CD4-positive, alpha-beta T cell (primary cell): ENCODE measurements around the gene PIAS1. TPM values are rescaled to one million over a fixed set of nuclear protein-coding genes. Genes with fewer than 3 reads are reported as not detected.
A peak's percentile ranks its signal among the peaks of the same experiment; 100 is the strongest.

Source experiments
- ATAC-seq: fragments of 200-7000 bp; cut with Tn5 transposase; one replicate; pipeline ENCODE4 v1.10.0; 2022; ENCODE audit warnings: mild to moderate bottlenecking; ENCODE audit not compliant: poor library complexity
- CTCF ChIA-PET: fragments of 350-600 bp; sonication (Branson Sonifier 250); formaldehyde crosslinking; loops from one replicate; lab custom pipeline; 2021; ENCODE audit warnings: antibody characterized with exemption, inconsistent platforms; lab: Charles Lee
- POLR2A ChIA-PET: fragments of 350-600 bp; sonication (Branson Sonifier 250); formaldehyde crosslinking; loops from one replicate; lab custom pipeline; 2021; ENCODE audit warnings: antibody characterized with exemption, inconsistent platforms; lab: Charles Lee
- DNase-seq, 14 experiments: peaks; one replicate each; pipeline ENCODE4 v3.0.0-alpha.2; 2013 to 2020; ENCODE audit warnings: mixed read lengths in 2 of 14
- H3K27ac ChIP-seq, 2 donors: one replicate each; pipeline versions ENCODE4 v1.5.1 to v1.7.0; 2013; ENCODE audit warnings: low read length in 2 of 2, low read depth in 1 of 2, mild to moderate bottlenecking in 1 of 2
- H3K27me3 ChIP-seq, 2 experiments: 1 replicate in 1 of 2; 2 replicates in 1 of 2; pipeline versions ENCODE4 v1.6.1 to v1.7.0; 2013; ENCODE audit warnings: low read length in 2 of 2, control low read depth in 1 of 2, mild to moderate bottlenecking in 1 of 2, moderate library complexity in 1 of 2; ENCODE audit not compliant: insufficient read depth in 2 of 2, control insufficient read depth in 1 of 2
- H3K36me3 ChIP-seq: one replicate; pipeline ENCODE4 v1.6.1; 2013; ENCODE audit warnings: low read length, control low read depth; ENCODE audit not compliant: insufficient read depth
- H3K4me1 ChIP-seq: one replicate; pipeline ENCODE4 v1.6.1; 2013; ENCODE audit warnings: low read length, control low read depth; ENCODE audit not compliant: insufficient read depth
- H3K4me3 ChIP-seq: one replicate; pipeline ENCODE4 v1.5.1; 2013; ENCODE audit warnings: mild to moderate bottlenecking, low read length, moderate library complexity
- H3K9me3 ChIP-seq, 2 experiments: 1 replicate in 1 of 2; 2 replicates in 1 of 2; pipeline versions ENCODE4 v1.6.1 to v1.7.0; 2013; ENCODE audit warnings: low read length in 2 of 2, mild to moderate bottlenecking in 2 of 2, control low read depth in 1 of 2, moderate library complexity in 1 of 2; ENCODE audit not compliant: control insufficient read depth in 1 of 2, insufficient read depth in 1 of 2
- H3K27ac Mint-ChIP-seq: one replicate; pipeline ENCODE4 v1.8.0; 2020; ENCODE audit warnings: mixed read lengths
- H3K27me3 Mint-ChIP-seq: one replicate; pipeline ENCODE4 v1.8.0; 2021; ENCODE audit warnings: mixed read lengths
- H3K36me3 Mint-ChIP-seq: one replicate; pipeline ENCODE4 v1.8.0; 2021; ENCODE audit warnings: low read depth, mixed read lengths
- H3K4me1 Mint-ChIP-seq: one replicate; pipeline ENCODE4 v1.8.0; 2021; ENCODE audit warnings: low read depth, mixed read lengths
- H3K4me3 Mint-ChIP-seq: one replicate; pipeline ENCODE4 v1.8.0; 2020; ENCODE audit warnings: mild to moderate bottlenecking, mixed read lengths
- H3K9me3 Mint-ChIP-seq: one replicate; pipeline ENCODE4 v1.8.0; 2020; ENCODE audit warnings: mixed read lengths
- intact Hi-C, 2 experiments: fragments of 100-400 bp; cut with DNase I in 1 of 2; cut with micrococcal nuclease in 1 of 2; formaldehyde crosslinking; loops; one replicate each; pipeline versions ENCODE4 v1.15.1 to v1.9.0; 2023 to 2025; cut with DNase I, micrococcal nuclease
- total RNA-seq, 174 experiments: library from RNA in 2 of 174; stranded (reverse) in 2 of 174; gene quantifications; one replicate each; pipeline ENCODE4 v1.2.3 and lab custom pipeline; 2021 to 2026
- TF ChIP-seq, protein P1 (sequence below): fragments of 200-600 bp; IDR thresholded peaks from one replicate; pipeline ENCODE4 v1.8.0; 2022; ENCODE audit warnings: antibody characterized with exemption, mild to moderate bottlenecking

The PIAS1 gene
- total RNA-seq, 2 experiments from 2014 or later: 73.1 to 74.8 TPM

DNA sequence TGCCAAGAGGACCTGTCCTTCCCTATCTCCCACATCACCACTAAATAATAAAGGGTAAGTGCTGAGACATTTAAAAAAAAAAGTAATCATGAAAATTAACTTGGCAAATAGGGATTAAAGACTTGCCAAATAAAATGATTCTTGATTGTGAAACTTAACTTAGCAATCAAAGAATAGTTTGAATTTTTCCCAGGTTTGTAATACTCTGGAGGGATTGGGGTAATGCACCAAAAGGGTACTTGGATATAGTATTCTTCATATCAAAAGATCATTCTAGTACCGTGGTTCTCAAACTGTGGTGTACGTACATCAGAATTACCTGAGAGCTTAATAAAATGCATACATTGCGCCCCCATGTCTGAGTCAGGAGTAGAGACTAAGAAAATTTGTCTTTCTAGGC is 122.5 kb downstream of the PIAS1 start:
- no peaks in the 10 kb centered on the region for H3K9me3 ChIP-seq
- no peaks in the 10 kb centered on the region for H3K9me3 Mint-ChIP-seq
- intact Hi-C loops: no loop called here
- H3K27ac Mint-ChIP-seq: peak overlapping the region; percentile 34
- TF ChIP-seq, protein P1, sequence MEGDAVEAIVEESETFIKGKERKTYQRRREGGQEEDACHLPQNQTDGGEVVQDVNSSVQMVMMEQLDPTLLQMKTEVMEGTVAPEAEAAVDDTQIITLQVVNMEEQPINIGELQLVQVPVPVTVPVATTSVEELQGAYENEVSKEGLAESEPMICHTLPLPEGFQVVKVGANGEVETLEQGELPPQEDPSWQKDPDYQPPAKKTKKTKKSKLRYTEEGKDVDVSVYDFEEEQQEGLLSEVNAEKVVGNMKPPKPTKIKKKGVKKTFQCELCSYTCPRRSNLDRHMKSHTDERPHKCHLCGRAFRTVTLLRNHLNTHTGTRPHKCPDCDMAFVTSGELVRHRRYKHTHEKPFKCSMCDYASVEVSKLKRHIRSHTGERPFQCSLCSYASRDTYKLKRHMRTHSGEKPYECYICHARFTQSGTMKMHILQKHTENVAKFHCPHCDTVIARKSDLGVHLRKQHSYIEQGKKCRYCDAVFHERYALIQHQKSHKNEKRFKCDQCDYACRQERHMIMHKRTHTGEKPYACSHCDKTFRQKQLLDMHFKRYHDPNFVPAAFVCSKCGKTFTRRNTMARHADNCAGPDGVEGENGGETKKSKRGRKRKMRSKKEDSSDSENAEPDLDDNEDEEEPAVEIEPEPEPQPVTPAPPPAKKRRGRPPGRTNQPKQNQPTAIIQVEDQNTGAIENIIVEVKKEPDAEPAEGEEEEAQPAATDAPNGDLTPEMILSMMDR: no peak
- peaks cover 58% of the 10 kb centered on the region for H3K36me3 ChIP-seq
- DNase-seq (no peak), ATAC-seq (no peak)
- H3K36me3 Mint-ChIP-seq: peaks cover 96% of the 10 kb centered on the region
- no peaks in the 10 kb centered on the region for H3K27me3 ChIP-seq
- H3K4me3 ChIP-seq: no peak overlapping the region
- no peak overlapping the region for H3K27ac ChIP-seq
- ChIA-PET POLR2A (no interaction called here), CTCF (no interaction called here)
- no peaks in the 10 kb centered on the region for H3K27me3 Mint-ChIP-seq
- no peaks in the 10 kb centered on the region for H3K4me1 ChIP-seq
- H3K4me1 Mint-ChIP-seq: no peaks in the 10 kb centered on the region
- H3K4me3 Mint-ChIP-seq: no peak overlapping the region

GRCh38 chr15:68177742-68178141 is 123.6 kb downstream of the PIAS1 start:
- H3K9me3 Mint-ChIP-seq: no peaks in the 10 kb centered on the region
- CTCF ChIA-PET: no interaction called here
- H3K4me3 Mint-ChIP-seq: no peak overlapping the region
- ATAC-seq: no peak
- H3K27me3 ChIP-seq: no peaks in the 10 kb centered on the region
- H3K36me3 ChIP-seq: peaks cover 61% of the 10 kb centered on the region
- intact Hi-C loops: no loop called here
- H3K36me3 Mint-ChIP-seq: peaks cover 94% of the 10 kb centered on the region
- no peak overlapping the region for H3K27ac ChIP-seq
- no peaks in the 10 kb centered on the region for H3K4me1 ChIP-seq
- peak overlapping the region; percentile 20 for H3K27ac Mint-ChIP-seq
- no peak for DNase-seq
- H3K4me1 Mint-ChIP-seq: no peaks in the 10 kb centered on the region
- no peaks in the 10 kb centered on the region for H3K27me3 Mint-ChIP-seq
- POLR2A ChIA-PET: no interaction called here
- TF ChIP-seq, protein P1: no peak
- no peak overlapping the region for H3K4me3 ChIP-seq
- no peaks in the 10 kb centered on the region for H3K9me3 ChIP-seq

DNA sequence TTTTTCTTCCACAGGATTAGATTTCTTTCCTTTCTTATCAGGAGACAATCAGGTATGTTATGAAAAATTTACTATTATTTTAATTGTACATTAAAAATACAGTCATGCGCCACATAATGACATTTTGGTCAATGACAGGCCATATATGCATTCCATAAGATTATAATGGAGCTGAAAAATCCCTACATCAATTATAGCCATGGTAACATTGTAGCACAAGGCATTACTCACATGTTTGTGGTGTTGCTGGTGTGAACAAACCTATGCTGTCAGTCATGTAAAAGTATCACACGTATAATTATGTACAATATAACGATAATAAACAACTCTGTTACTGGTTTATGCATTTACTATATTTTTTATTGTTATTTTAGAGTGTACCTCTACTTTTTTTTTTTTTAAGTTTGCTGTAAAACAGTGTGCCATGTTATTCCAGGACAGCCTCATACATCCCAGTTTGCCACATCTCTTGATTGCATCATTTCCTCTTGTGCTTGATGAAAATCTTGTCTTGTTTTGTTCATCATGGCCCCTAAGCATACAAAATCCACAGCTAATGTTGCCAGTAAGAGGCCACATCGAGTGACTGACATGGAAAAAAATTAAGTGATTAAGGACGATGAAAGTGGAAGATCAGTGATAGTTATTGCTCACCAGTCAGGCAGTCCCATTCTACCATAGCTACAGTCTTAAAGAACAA is 129.7 kb downstream of the PIAS1 start:
- no peak for DNase-seq
- H3K27ac ChIP-seq: no peak overlapping the region
- no peaks in the 10 kb centered on the region for H3K9me3 ChIP-seq
- ChIA-PET POLR2A (no interaction called here), CTCF (no interaction called here)
- Mint-ChIP-seq H3K4me1 (no peaks in the 10 kb centered on the region), H3K27ac (no peak overlapping the region), H3K4me3 (no peak overlapping the region), H3K27me3 (no peaks in the 10 kb centered on the region), H3K36me3 (peaks cover 92% of the 10 kb centered on the region), H3K9me3 (no peaks in the 10 kb centered on the region)
- no peak for ATAC-seq
- H3K36me3 ChIP-seq: peaks cover 80% of the 10 kb centered on the region
- H3K4me3 ChIP-seq: no peak overlapping the region
- intact Hi-C loops: no loop called here
- H3K4me1 ChIP-seq: no peaks in the 10 kb centered on the region
- TF ChIP-seq, protein P1: no peak
- no peaks in the 10 kb centered on the region for H3K27me3 ChIP-seq
